H9 (cell line): ENCODE results near the gene PRR27. TPM values are rescaled to one million over a fixed set of nuclear protein-coding genes. Genes with fewer than 3 reads are reported as not detected.

Source experiments
- DNase-seq: peaks from one replicate; pipeline ENCODE4 v3.0.0-alpha.2; 2017
- H2AFZ ChIP-seq: one replicate; pipeline ENCODE4 v1.6.1; 2013; ENCODE audit warnings: mild to moderate bottlenecking, low read length, control low read depth, moderate library complexity
- H2AK5ac ChIP-seq: 2 replicates; pipeline ENCODE4 v1.6.1; 2013; ENCODE audit warnings: low read length, control low read depth, mixed read lengths; ENCODE audit not compliant: insufficient read length
- H2BK120ac ChIP-seq: one replicate; pipeline ENCODE4 v1.6.1; 2013; ENCODE audit warnings: low read depth, mild to moderate bottlenecking, low read length, control low read depth, inconsistent platforms; ENCODE audit not compliant: poor library complexity, severe bottlenecking
- H2BK12ac ChIP-seq: 2 replicates; pipeline ENCODE4 v1.6.1; 2013; ENCODE audit warnings: low read length, control low read depth, mixed read lengths, low read depth; ENCODE audit not compliant: insufficient read length
- H2BK15ac ChIP-seq: 2 replicates; pipeline ENCODE4 v1.6.1; 2013; ENCODE audit warnings: low read depth, low read length, control low read depth
- H2BK20ac ChIP-seq: one replicate; pipeline ENCODE4 v1.6.1; 2013; ENCODE audit warnings: low read depth, mild to moderate bottlenecking, low read length, control low read depth, inconsistent platforms; ENCODE audit not compliant: poor library complexity, severe bottlenecking
- H2BK5ac ChIP-seq: 2 replicates; pipeline ENCODE4 v1.6.1; 2013; ENCODE audit warnings: low read length, control low read depth, mixed read lengths; ENCODE audit not compliant: insufficient read length
- H3K14ac ChIP-seq: 2 replicates; pipeline ENCODE4 v1.6.1; 2013; ENCODE audit warnings: low read length, control low read depth; ENCODE audit not compliant: insufficient read depth
- H3K18ac ChIP-seq: 2 replicates; pipeline ENCODE4 v1.6.1; 2013; ENCODE audit warnings: low read depth, mild to moderate bottlenecking, mixed read lengths, low read length, control low read depth; ENCODE audit not compliant: insufficient read length
- H3K23ac ChIP-seq: 2 replicates; pipeline ENCODE4 v1.6.1; 2013; ENCODE audit warnings: low read length, control low read depth, mixed read lengths, low read depth; ENCODE audit not compliant: insufficient read length
- H3K23me2 ChIP-seq: 2 replicates; pipeline ENCODE4 v1.6.1; 2013; ENCODE audit warnings: low read depth, mild to moderate bottlenecking, mixed read lengths, low read length, control low read depth; ENCODE audit not compliant: insufficient read length, poor library complexity, severe bottlenecking
- H3K27ac ChIP-seq: 2 replicates; pipeline ENCODE4 v1.5.1; 2013; ENCODE audit warnings: low read length, control low read depth, mixed read lengths, low read depth; ENCODE audit not compliant: insufficient read length
- H3K27me3 ChIP-seq: 2 replicates; pipeline ENCODE4 v1.6.1; 2013; ENCODE audit warnings: low read length, control low read depth, inconsistent platforms; ENCODE audit not compliant: insufficient read depth
- H3K4ac ChIP-seq: 2 replicates; pipeline ENCODE4 v1.6.1; 2013; ENCODE audit warnings: low read depth, mild to moderate bottlenecking, control low read depth, inconsistent platforms, low read length, moderate library complexity
- H3K4me1 ChIP-seq: 2 replicates; pipeline ENCODE4 v1.6.1; 2013; ENCODE audit warnings: low read length, control low read depth, inconsistent platforms; ENCODE audit not compliant: insufficient read depth
- H3K4me2 ChIP-seq: 2 replicates; pipeline ENCODE4 v1.6.1; 2013; ENCODE audit warnings: low read length, control low read depth, mixed read lengths; ENCODE audit not compliant: insufficient read length, insufficient read depth
- H3K56ac ChIP-seq: 2 replicates; pipeline ENCODE4 v1.6.1; 2013; ENCODE audit warnings: low read depth, mild to moderate bottlenecking, mixed read lengths, low read length, control low read depth; ENCODE audit not compliant: insufficient read length
- H3K79me1 ChIP-seq: 2 replicates; pipeline ENCODE4 v1.6.1; 2013; ENCODE audit warnings: low read depth, mild to moderate bottlenecking, moderate library complexity, low read length, control low read depth, inconsistent platforms; ENCODE audit not compliant: insufficient read depth, poor library complexity, severe bottlenecking
- H3K79me2 ChIP-seq: 2 replicates; pipeline ENCODE4 v1.6.1; 2013; ENCODE audit warnings: low read length, control low read depth, inconsistent platforms; ENCODE audit not compliant: insufficient read depth
- H3K9ac ChIP-seq: 2 replicates; pipeline ENCODE4 v1.6.1; 2013; ENCODE audit warnings: low read length, control low read depth, mixed read lengths; ENCODE audit not compliant: insufficient read length; ENCODE audit errors: extremely low read depth
- H3K9me3 ChIP-seq: one replicate; pipeline ENCODE4 v1.6.1; 2013; ENCODE audit warnings: low read depth, low read length, inconsistent platforms; ENCODE audit not compliant: control insufficient read depth
- H3T11ph ChIP-seq: one replicate; pipeline ENCODE4 v1.6.1; 2013; ENCODE audit warnings: mild to moderate bottlenecking, low read length, control low read depth, inconsistent platforms
- H4K20me1 ChIP-seq: one replicate; pipeline ENCODE4 v1.6.1; 2013; ENCODE audit not compliant: control insufficient read depth, insufficient read length, insufficient read depth
- H4K5ac ChIP-seq: 2 replicates; pipeline ENCODE4 v1.6.1; 2013; ENCODE audit warnings: low read depth, mild to moderate bottlenecking, mixed read lengths, low read length, control low read depth; ENCODE audit not compliant: insufficient read length
- H4K8ac ChIP-seq: replicated peaks from 2 replicates; pipeline ENCODE4 v1.6.1; 2013; ENCODE audit warnings: low read length, control low read depth, mixed read lengths, low read depth; ENCODE audit not compliant: insufficient read length
- H4K91ac ChIP-seq: 2 replicates; pipeline ENCODE4 v1.6.1; 2013; ENCODE audit warnings: low read depth, mild to moderate bottlenecking, moderate library complexity, mixed read lengths, low read length, control low read depth; ENCODE audit not compliant: insufficient read length
- H3K27ac Mint-ChIP-seq, 3 experiments: 2 replicates in 2 of 3; 3 replicates in 1 of 3; pipeline ENCODE4 v1.8.0; 2020 to 2021; ENCODE audit warnings: mixed read lengths in 3 of 3, mild to moderate bottlenecking in 1 of 3, moderate library complexity in 1 of 3
- H3K27me3 Mint-ChIP-seq: 2 replicates; pipeline ENCODE4 v1.8.0; 2021; ENCODE audit warnings: low read depth, mild to moderate bottlenecking, moderate library complexity, mixed read lengths
- H3K36me3 Mint-ChIP-seq, 3 experiments: 2 replicates in 2 of 3; 3 replicates in 1 of 3; pipeline ENCODE4 v1.8.0; 2020 to 2021; ENCODE audit warnings: low read depth in 3 of 3, mixed read lengths in 3 of 3; ENCODE audit not compliant: insufficient read depth in 1 of 3
- H3K4me1 Mint-ChIP-seq, 2 experiments: 2 replicates each; pipeline ENCODE4 v1.8.0; 2020; ENCODE audit warnings: mixed read lengths in 2 of 2
- H3K4me3 Mint-ChIP-seq, 2 experiments: 2 replicates in 1 of 2; 3 replicates in 1 of 2; pipeline ENCODE4 v1.8.0; 2020 to 2021; ENCODE audit warnings: mild to moderate bottlenecking in 2 of 2, mixed read lengths in 2 of 2, moderate library complexity in 1 of 2
- H3K9me3 Mint-ChIP-seq, 2 experiments: 2 replicates in 1 of 2; 3 replicates in 1 of 2; pipeline ENCODE4 v1.8.0; 2020; ENCODE audit warnings: mild to moderate bottlenecking in 2 of 2, mixed read lengths in 2 of 2, moderate library complexity in 1 of 2
- CTCF ChIP-seq: fragments of 200-600 bp; sonication (generic); conservative IDR thresholded peaks from 3 replicates; pipeline ENCODE4 v1.8.0; 2021; ENCODE audit warnings: antibody characterized with exemption, mild to moderate bottlenecking
- WGBS: extraction: QIAGEN DNeasy Blood & Tissue Kit; methylation state at CpG from one replicate; pipeline ENCODE4 v1.1.7; 2013; ENCODE audit warnings: missing lambda C conversion rate, low lambda C conversion rate, mixed read lengths; ENCODE audit not compliant: insufficient read length; ENCODE audit errors: extremely low coverage; 5-methylcytosine and 5-hydroxymethylcytosine counted together
- total RNA-seq: library from RNA; stranded (reverse); gene quantifications from 2 replicates; pipeline ENCODE4 v1.2.1, GENCODE V29; 2021

Gene PRR27
- total RNA-seq, 1 experiment from 2014 or later: not detected

GRCh38 chr4:70192895-70193294 lies 38.9 kb downstream of the PRR27 start:
- no peak overlapping the region for H3K4me2 ChIP-seq
- Mint-ChIP-seq H3K36me3 (peaks cover 0 to 4% (median 0%) of the 10 kb centered on the region in 3 experiments; a peak in 1 of 7 replicates), H3K4me3 (no peak overlapping the region), H3K4me1 (peaks cover 4 to 9% of the 10 kb centered on the region in 2 experiments), H3K27ac (no peak overlapping the region), H3K27me3 (no peaks in the 10 kb centered on the region), H3K9me3 (no peaks in the 10 kb centered on the region)
- no peak overlapping the region for H3K4ac ChIP-seq
- no peaks in the 10 kb centered on the region for H3K79me2 ChIP-seq
- H2BK5ac ChIP-seq: no peak overlapping the region
- no peak overlapping the region for H2AFZ ChIP-seq
- H4K91ac ChIP-seq: no peak overlapping the region
- H2BK12ac ChIP-seq: no peak overlapping the region
- no peak for DNase-seq
- H2AK5ac ChIP-seq: no peak overlapping the region
- no peak overlapping the region for H3K56ac ChIP-seq
- H3K4me1 ChIP-seq: no peaks in the 10 kb centered on the region
- no peak for TF ChIP-seq CTCF
- no CpG with 5 or more reads among the region's 2 CpGs for WGBS
- H4K8ac ChIP-seq: no peak overlapping the region
- no peaks in the 10 kb centered on the region for H4K20me1 ChIP-seq
- H4K5ac ChIP-seq: no peak overlapping the region
- no peak overlapping the region for H3K23ac ChIP-seq
- H3K23me2 ChIP-seq: no peaks in the 10 kb centered on the region
- no peak overlapping the region for H3K9ac ChIP-seq
- H2BK15ac ChIP-seq: no peak overlapping the region
- H3K27ac ChIP-seq: no peak overlapping the region
- no peaks in the 10 kb centered on the region for H3K79me1 ChIP-seq
- no peak overlapping the region for H3T11ph ChIP-seq
- no peak overlapping the region for H3K14ac ChIP-seq
- no peak overlapping the region for H2BK20ac ChIP-seq
- no peak overlapping the region for H3K18ac ChIP-seq
- no peak overlapping the region for H2BK120ac ChIP-seq
- H3K27me3 ChIP-seq: no peaks in the 10 kb centered on the region
- H3K9me3 ChIP-seq: no peaks in the 10 kb centered on the region
